GM12892 (cell line): ENCODE results near the gene STAU1.
"Not testable (repeated sequence)": the region's sequence is repeated elsewhere in the genome, so short reads cannot be mapped to it uniquely, and the experiment has no call there.

ENCODE experiments used
- POLR2A ChIP-seq: IDR thresholded peaks from 2 replicates; pipeline ENCODE4 v1.6.1; 2011; ENCODE audit warnings: low read depth, low read length, control low read depth
- POLR2AphosphoS5 ChIP-seq: IDR thresholded peaks from 2 replicates; pipeline ENCODE4 v1.6.1; 2011; ENCODE audit warnings: low read depth, low read length, control low read depth
- TAF1 ChIP-seq: IDR thresholded peaks from 2 replicates; pipeline ENCODE4 v1.6.1; 2011; ENCODE audit warnings: low read depth, mild to moderate bottlenecking, control low read depth, low read length, borderline replicate concordance

GRCh38 chr20:49184084-49184501 is 4.0 kb downstream of the STAU1 start:
- TF ChIP-seq POLR2AphosphoS5, POLR2A, TAF1: not testable (repeated sequence)
